ENCODE measurements around the gene MGMT. TPM values are rescaled to one million over a fixed set of nuclear protein-coding genes. Genes with fewer than 3 reads are reported as not detected.
A peak's percentile ranks its signal among the peaks of the same experiment; 100 is the strongest.

The MGMT gene
- total and polyA plus RNA-seq, 4 experiments from 2014 or later, result 18.5 to 31.3 (median 24.4) TPM

GRCh38 chr10:129716881-129717280, 249.8 kb downstream of the MGMT start:
- H3K9me3 ChIP-seq (ENCODE audit: control insufficient read depth in 1 of 2, low read length in 2 of 2), result peaks cover 0 to 5% of the 10 kb centered on the region in 2 donors
- no peaks in the 10 kb centered on the region for H3K27me3 ChIP-seq (ENCODE audit: insufficient read depth, low read length)
- no peaks in the 10 kb centered on the region for H3K36me3 ChIP-seq (ENCODE audit: insufficient read depth, low read length)
- no peaks in the 10 kb centered on the region for H3K27me3 Mint-ChIP-seq
- H3K9me3 Mint-ChIP-seq, result peaks cover 0 to 42% (median 24%) of the 10 kb centered on the region in 8 donors
- no peak for DNase-seq
- H3K4me3 ChIP-seq (ENCODE audit: low read length in 2 of 2), result no peak overlapping the region
- intact Hi-C loops (cut with micrococcal nuclease), result no loop called here
- peaks cover 50 to 75% of the 10 kb centered on the region in 2 donors for H3K36me3 Mint-ChIP-seq
- H3K27ac ChIP-seq (ENCODE audit: low read depth, low read length), result no peak overlapping the region
- CTCF ChIA-PET (ENCODE audit: partially characterized antibody), result no interaction called here
- no peaks in the 10 kb centered on the region for H3K4me1 ChIP-seq (ENCODE audit: insufficient read depth, low read length)
- POLR2A ChIA-PET (ENCODE audit: partially characterized antibody), result no interaction called here
- no peak overlapping the region for H3K27ac Mint-ChIP-seq
- no peaks in the 10 kb centered on the region for H3K4me1 Mint-ChIP-seq
- H3K4me3 Mint-ChIP-seq, result no peak overlapping the region

- Mint-ChIP-seq H3K27me3 (no peaks in the 10 kb centered on the region), H3K36me3 (peaks cover 49 to 69% of the 10 kb centered on the region in 2 donors), H3K4me3 (no peak overlapping the region), H3K4me1 (no peaks in the 10 kb centered on the region), H3K9me3 (peaks cover 0 to 44% (median 28%) of the 10 kb centered on the region in 8 donors), H3K27ac (no peak overlapping the region)
- H3K36me3 ChIP-seq (ENCODE audit: insufficient read depth, low read length), result no peaks in the 10 kb centered on the region
- POLR2A ChIA-PET (ENCODE audit: partially characterized antibody), result no interaction called here
- H3K27me3 ChIP-seq (ENCODE audit: insufficient read depth, low read length), result no peaks in the 10 kb centered on the region
- intact Hi-C loops (cut with micrococcal nuclease), result no loop called here
- H3K4me1 ChIP-seq (ENCODE audit: insufficient read depth, low read length), result no peaks in the 10 kb centered on the region
- CTCF ChIA-PET (ENCODE audit: partially characterized antibody), result interaction anchor here (0.8 kb wide), 1 partner anchor 10 kb away, joined by 3 read pairs; no protein-coding TSS in a partner anchor
- H3K9me3 ChIP-seq (ENCODE audit: control insufficient read depth in 1 of 2, low read length in 2 of 2), result peaks cover 0 to 5% of the 10 kb centered on the region in 2 donors
- no peak overlapping the region for H3K4me3 ChIP-seq (ENCODE audit: low read length in 2 of 2)
- DNase-seq, result no peak
- no peak overlapping the region for H3K27ac ChIP-seq (ENCODE audit: low read depth, low read length)
Observed at GRCh38 chr10:129717816-129718547, 250.9 kb downstream of the MGMT start.

- H3K4me1 ChIP-seq (ENCODE audit: insufficient read depth, low read length), result no peaks in the 10 kb centered on the region
- H3K27me3 ChIP-seq (ENCODE audit: insufficient read depth, low read length), result no peaks in the 10 kb centered on the region
- no peaks in the 10 kb centered on the region for H3K36me3 ChIP-seq (ENCODE audit: insufficient read depth, low read length)
- Mint-ChIP-seq H3K36me3 (peaks cover 47 to 72% of the 10 kb centered on the region in 2 donors), H3K27ac (no peak overlapping the region), H3K4me3 (no peak overlapping the region), H3K4me1 (no peaks in the 10 kb centered on the region), H3K27me3 (no peaks in the 10 kb centered on the region), H3K9me3 (peaks cover 0 to 47% (median 32%) of the 10 kb centered on the region in 8 donors)
- intact Hi-C loops (cut with micrococcal nuclease), result no loop called here
- POLR2A ChIA-PET (ENCODE audit: partially characterized antibody), result no interaction called here
- no peak overlapping the region for H3K27ac ChIP-seq (ENCODE audit: low read depth, low read length)
- peaks cover 0 to 5% of the 10 kb centered on the region in 2 donors for H3K9me3 ChIP-seq (ENCODE audit: control insufficient read depth in 1 of 2, low read length in 2 of 2)
- CTCF ChIA-PET (ENCODE audit: partially characterized antibody), result no interaction called here
- no peak overlapping the region for H3K4me3 ChIP-seq (ENCODE audit: low read length in 2 of 2)
- DNase-seq, result no peak
Observed at GRCh38 chr10:129718548-129719414, 251.7 kb downstream of the MGMT start.

GRCh38 chr10:129719415-129719739, 252.3 kb downstream of the MGMT start:
- H3K36me3 Mint-ChIP-seq, result peaks cover 50 to 76% of the 10 kb centered on the region in 2 donors
- intact Hi-C loops (cut with micrococcal nuclease), result no loop called here
- H3K9me3 Mint-ChIP-seq, result peaks cover 0 to 47% (median 33%) of the 10 kb centered on the region in 8 donors
- no peak for DNase-seq
- no peaks in the 10 kb centered on the region for H3K27me3 ChIP-seq (ENCODE audit: insufficient read depth, low read length)
- no peaks in the 10 kb centered on the region for H3K4me1 ChIP-seq (ENCODE audit: insufficient read depth, low read length)
- H3K4me1 Mint-ChIP-seq, result no peaks in the 10 kb centered on the region
- no peak overlapping the region for H3K4me3 Mint-ChIP-seq
- H3K36me3 ChIP-seq (ENCODE audit: insufficient read depth, low read length), result no peaks in the 10 kb centered on the region
- no peaks in the 10 kb centered on the region for H3K27me3 Mint-ChIP-seq
- CTCF ChIA-PET (ENCODE audit: partially characterized antibody), result no interaction called here
- H3K4me3 ChIP-seq (ENCODE audit: low read length in 2 of 2), result no peak overlapping the region
- H3K9me3 ChIP-seq (ENCODE audit: control insufficient read depth in 1 of 2, low read length in 2 of 2), result peaks cover 0 to 5% of the 10 kb centered on the region in 2 donors
- no peak overlapping the region for H3K27ac Mint-ChIP-seq
- no peak overlapping the region for H3K27ac ChIP-seq (ENCODE audit: low read depth, low read length)
- POLR2A ChIA-PET (ENCODE audit: partially characterized antibody), result no interaction called here

- CTCF ChIA-PET (ENCODE audit: partially characterized antibody), result no interaction called here
- Histone ChIP-seq H3K27me3 (ENCODE audit: insufficient read depth, low read length) (no peaks in the 10 kb centered on the region), H3K4me3 (ENCODE audit: low read length in 2 of 2) (no peak overlapping the region), H3K36me3 (ENCODE audit: insufficient read depth, low read length) (no peaks in the 10 kb centered on the region), H3K9me3 (ENCODE audit: control insufficient read depth in 1 of 2, low read length in 2 of 2) (peaks cover 0 to 5% of the 10 kb centered on the region in 2 donors), H3K4me1 (ENCODE audit: insufficient read depth, low read length) (no peaks in the 10 kb centered on the region), H3K27ac (ENCODE audit: low read depth, low read length) (no peak overlapping the region)
- H3K4me3 Mint-ChIP-seq, result no peak overlapping the region
- no peaks in the 10 kb centered on the region for H3K27me3 Mint-ChIP-seq
- no peaks in the 10 kb centered on the region for H3K4me1 Mint-ChIP-seq
- peaks cover 0 to 52% (median 33%) of the 10 kb centered on the region in 8 donors for H3K9me3 Mint-ChIP-seq
- intact Hi-C loops (cut with micrococcal nuclease), result no loop called here
- H3K36me3 Mint-ChIP-seq, result peaks cover 53 to 80% of the 10 kb centered on the region in 2 donors
- no peak for DNase-seq
- H3K27ac Mint-ChIP-seq, result no peak overlapping the region
- POLR2A ChIA-PET (ENCODE audit: partially characterized antibody), result no interaction called here
Observed at GRCh38 chr10:129719889-129720590, 253.0 kb downstream of the MGMT start.

- peaks cover 0 to 5% of the 10 kb centered on the region in 2 donors for H3K9me3 ChIP-seq (ENCODE audit: control insufficient read depth in 1 of 2, low read length in 2 of 2)
- Mint-ChIP-seq H3K27me3 (no peaks in the 10 kb centered on the region), H3K9me3 (peaks cover 0 to 69% (median 44%) of the 10 kb centered on the region in 8 donors), H3K36me3 (peaks cover 47 to 71% of the 10 kb centered on the region in 2 donors), H3K4me3 (no peak overlapping the region), H3K4me1 (no peaks in the 10 kb centered on the region), H3K27ac (peak overlapping the region in 1 of 7 donors; percentile 46)
- H3K36me3 ChIP-seq (ENCODE audit: insufficient read depth, low read length), result no peaks in the 10 kb centered on the region
- H3K27ac ChIP-seq (ENCODE audit: low read depth, low read length), result no peak overlapping the region
- H3K4me3 ChIP-seq (ENCODE audit: low read length in 2 of 2), result no peak overlapping the region
- CTCF ChIA-PET (ENCODE audit: partially characterized antibody), result no interaction called here
- H3K4me1 ChIP-seq (ENCODE audit: insufficient read depth, low read length), result no peaks in the 10 kb centered on the region
- no peak for DNase-seq
- no peaks in the 10 kb centered on the region for H3K27me3 ChIP-seq (ENCODE audit: insufficient read depth, low read length)
- intact Hi-C loops (cut with micrococcal nuclease), result no loop called here
- POLR2A ChIA-PET (ENCODE audit: partially characterized antibody), result no interaction called here
Observed at GRCh38 chr10:129725011-129725410, 258.0 kb downstream of the MGMT start.

GRCh38 chr10:129725482-129725881, 258.4 kb downstream of the MGMT start:
- ChIA-PET CTCF (ENCODE audit: partially characterized antibody) (no interaction called here), POLR2A (ENCODE audit: partially characterized antibody) (no interaction called here)
- intact Hi-C loops (cut with micrococcal nuclease), result no loop called here
- H3K9me3 ChIP-seq (ENCODE audit: control insufficient read depth in 1 of 2, low read length in 2 of 2), result peaks cover 0 to 4% of the 10 kb centered on the region in 2 donors
- no peak overlapping the region for H3K4me3 ChIP-seq (ENCODE audit: low read length in 2 of 2)
- no peak overlapping the region for H3K27ac ChIP-seq (ENCODE audit: low read depth, low read length)
- no peaks in the 10 kb centered on the region for H3K4me1 ChIP-seq (ENCODE audit: insufficient read depth, low read length)
- no peaks in the 10 kb centered on the region for H3K27me3 ChIP-seq (ENCODE audit: insufficient read depth, low read length)
- no peak overlapping the region for H3K27ac Mint-ChIP-seq
- H3K9me3 Mint-ChIP-seq, result peaks cover 0 to 72% (median 43%) of the 10 kb centered on the region in 8 donors
- H3K36me3 ChIP-seq (ENCODE audit: insufficient read depth, low read length), result no peaks in the 10 kb centered on the region
- DNase-seq, result no peak
- no peaks in the 10 kb centered on the region for H3K4me1 Mint-ChIP-seq
- H3K4me3 Mint-ChIP-seq, result no peak overlapping the region
- H3K27me3 Mint-ChIP-seq, result no peaks in the 10 kb centered on the region
- peaks cover 50 to 71% of the 10 kb centered on the region in 2 donors for H3K36me3 Mint-ChIP-seq

All from CD4-positive, alpha-beta memory T cell (primary cell).